Measurements from ENCODE around the gene FCRLB. TPM values are rescaled to one million over a fixed set of nuclear protein-coding genes. Genes with fewer than 3 reads are reported as not detected.

FCRLB gene
- total RNA-seq, 1 experiment from 2014 or later: 3.4 TPM

Small RNAs within 50 kb of the gene (small RNA-seq; reads per million reads assigned to genes)
- gene RF00019 (not detected), gene RN7SL466P (not detected)

Other genes starting within 250 kb of the FCRLB start
- gene FCGR2A, start 216.1 kb upstream of the FCRLB start, total RNA-seq (2014; rRNA removed; shearing (Covaris generic)): not detected in 2 replicates
- 0.70 and 1.1 TPM in 2 replicates for gene HSPA6, start 197.0 kb upstream of the FCRLB start, total RNA-seq (2014; rRNA removed; shearing (Covaris generic))
- not detected in 2 replicates for gene FCGR3A, start 171.7 kb upstream of the FCRLB start, total RNA-seq (2014; rRNA removed; shearing (Covaris generic))
- gene FCGR3B, start 90.4 kb upstream of the FCRLB start, total RNA-seq (2014; rRNA removed; shearing (Covaris generic)): not detected in 2 replicates
- gene FCGR2B, start 58.4 kb upstream of the FCRLB start, total RNA-seq (2014; rRNA removed; shearing (Covaris generic)): not detected in 2 replicates
- not detected in 2 replicates for gene FCRLA, start 14.3 kb upstream of the FCRLB start, total RNA-seq (2014; rRNA removed; shearing (Covaris generic))
- 48.9 and 52.2 TPM in 2 replicates for gene DUSP12, start 28.2 kb downstream of the FCRLB start, total RNA-seq (2014; rRNA removed; shearing (Covaris generic))
- 6.2 and 7.3 TPM in 2 replicates for gene ATF6, start 44.8 kb downstream of the FCRLB start, total RNA-seq (2014; rRNA removed; shearing (Covaris generic))

All from HT-29 (cell line).